ENCODE data around the gene SLC39A8.

The SLC39A8 gene

GRCh38 chr4:102339018-102339417, 6.3 kb downstream of the SLC39A8 start:
- no peak for DNase-seq

- no peak for DNase-seq
Observed at GRCh38 chr4:102338405-102338804, 6.9 kb downstream of the SLC39A8 start.

- DNase-seq = no peak
Observed at GRCh38 chr4:102335616-102336015, 9.7 kb downstream of the SLC39A8 start.

- DNase-seq = no peak
Observed at GRCh38 chr4:102334624-102335023, 10.7 kb downstream of the SLC39A8 start.

GRCh38 chr4:102333787-102334186, 11.5 kb downstream of the SLC39A8 start:
- DNase-seq = no peak

GRCh38 chr4:102328045-102328444, 17.2 kb downstream of the SLC39A8 start:
- no peak for DNase-seq

- no peak for DNase-seq
Observed at GRCh38 chr4:102326951-102327350, 18.3 kb downstream of the SLC39A8 start.

GRCh38 chr4:102324730-102325129, 20.6 kb downstream of the SLC39A8 start:
- DNase-seq = no peak

- DNase-seq = no peak
Observed at GRCh38 chr4:102322736-102323135, 22.5 kb downstream of the SLC39A8 start.

- DNase-seq = no peak
Observed at GRCh38 chr4:102321260-102321995, 23.9 kb downstream of the SLC39A8 start.

- DNase-seq = no peak
Observed at GRCh38 chr4:102319594-102319993, 25.7 kb downstream of the SLC39A8 start.

- no peak for DNase-seq
Observed at GRCh38 chr4:102318526-102318925, 26.8 kb downstream of the SLC39A8 start.

- DNase-seq = no peak
Observed at GRCh38 chr4:102318105-102318504, 27.2 kb downstream of the SLC39A8 start.

GRCh38 chr4:102317459-102317858, 27.8 kb downstream of the SLC39A8 start:
- DNase-seq = no peak

GRCh38 chr4:102316585-102316984, 28.7 kb downstream of the SLC39A8 start:
- DNase-seq = no peak

GRCh38 chr4:102315532-102315931, 29.8 kb downstream of the SLC39A8 start:
- DNase-seq = no peak

- DNase-seq = no peak
Observed at GRCh38 chr4:102312417-102312816, 32.9 kb downstream of the SLC39A8 start.

GRCh38 chr4:102311912-102312311, 33.4 kb downstream of the SLC39A8 start:
- DNase-seq = no peak

GRCh38 chr4:102311407-102311806, 33.9 kb downstream of the SLC39A8 start:
- DNase-seq = no peak

GRCh38 chr4:102308032-102308799, 37.1 kb downstream of the SLC39A8 start:
- DNase-seq = no peak

- no peak for DNase-seq
Observed at GRCh38 chr4:102305666-102306065, 39.6 kb downstream of the SLC39A8 start.

GRCh38 chr4:102302762-102303161, 42.5 kb downstream of the SLC39A8 start:
- no peak for DNase-seq

GRCh38 chr4:102301167-102301566, 44.1 kb downstream of the SLC39A8 start:
- no peak for DNase-seq

GRCh38 chr4:102299354-102300107, 45.8 kb downstream of the SLC39A8 start:
- peak; percentile 42 for DNase-seq
